Psoas muscle (tissue), 8 donors: ENCODE results near the gene DYNC2LI1. TPM values are rescaled to one million over a fixed set of nuclear protein-coding genes. Genes with fewer than 3 reads are reported as not detected.

Experiments
- ATAC-seq, 4 donors: fragments of 200-7000 bp; cut with Tn5 transposase; one replicate each; pipeline ENCODE4 v1.9.1; 2020; ENCODE audit warnings: moderate library complexity in 3 of 4, mild to moderate bottlenecking in 2 of 4
- DNase-seq, 2 donors: peaks; one replicate each; pipeline ENCODE4 v3.0.0-alpha.2; 2020
- H3K27ac ChIP-seq: fragments of 200-600 bp; one replicate; pipeline ENCODE4 v1.8.0; 2022
- H3K27me3 ChIP-seq, 3 donors: fragments of 200-600 bp in 1 of 3; one replicate each; pipeline versions ENCODE4 v1.6.1 to v1.8.0; 2013 to 2022; ENCODE audit warnings: low read length in 2 of 3, mild to moderate bottlenecking in 2 of 3, moderate library complexity in 1 of 3; ENCODE audit not compliant: insufficient read depth in 3 of 3
- H3K36me3 ChIP-seq, 2 donors: fragments of 200-600 bp in 1 of 2; one replicate each; pipeline versions ENCODE4 v1.6.1 to v1.8.0; 2013 to 2022; ENCODE audit warnings: low read depth in 1 of 2, mild to moderate bottlenecking in 1 of 2, moderate library complexity in 1 of 2; ENCODE audit not compliant: insufficient read depth in 1 of 2
- H3K4me1 ChIP-seq: fragments of 200-600 bp; one replicate; pipeline ENCODE4 v1.8.0; 2022
- H3K4me3 ChIP-seq: fragments of 200-600 bp; one replicate; pipeline ENCODE4 v1.8.0; 2022; ENCODE audit warnings: mild to moderate bottlenecking
- H3K9me3 ChIP-seq: fragments of 200-600 bp; one replicate; pipeline ENCODE4 v1.8.0; 2022
- WGBS, 3 donors: extraction: QIAGEN DNeasy Blood & Tissue Kit; methylation state at CpG; one replicate each; pipeline versions ENCODE4 v1.1.6 to v1.1.7; 2013; 5-methylcytosine and 5-hydroxymethylcytosine counted together
- intact Hi-C, 2 donors: fragments of 100-400 bp; cut with DNase I; formaldehyde crosslinking; loops; one replicate each; pipeline versions ENCODE4 v1.11.0 to v1.14.2; 2022
- polyA plus RNA-seq, 3 donors: library from polyadenylated mRNA; stranded (reverse); fragments of 200-250 nt; gene quantifications; one replicate each; pipeline ENCODE4 v1.2.3, GENCODE V29; 2013
- total RNA-seq, 4 donors: library from RNA; stranded (reverse); fragmentation: NEBNext Ultra II Directional in 2 of 4; extraction: Animal tissue kit (Norgen Biotek cat#: 25700) in 2 of 4; gene quantifications; one replicate each; pipeline versions ENCODE4 v1.2.1 to v1.2.4, GENCODE V29; 2021 to 2023
- TF ChIP-seq, protein P1 (sequence below): fragments of 200-600 bp; IDR thresholded peaks from one replicate; pipeline ENCODE4 v1.8.0; 2022; ENCODE audit warnings: antibody characterized with exemption
- donor health status: healthy with polysubstance abuse.
- donor health status: DM: no; HTN: no; CAD: no; lungs with moderate emphysema.
- donor health status: Bipolar disorder and iron deficiency.
- donor health status: healthy.
- donor health status: DM: yes; HTN: yes; CAD: no.
- donor health status: DM: no; HTN: no; CAD: no.
- donor health status: DM: no; HTN: no; CAD: no.
- donor health status: DM: yes; HTN: yes; CAD: no.

Gene DYNC2LI1
- total and polyA plus RNA-seq, 7 donors: 3.4 to 23.7 (median 8.9) TPM

DNA sequence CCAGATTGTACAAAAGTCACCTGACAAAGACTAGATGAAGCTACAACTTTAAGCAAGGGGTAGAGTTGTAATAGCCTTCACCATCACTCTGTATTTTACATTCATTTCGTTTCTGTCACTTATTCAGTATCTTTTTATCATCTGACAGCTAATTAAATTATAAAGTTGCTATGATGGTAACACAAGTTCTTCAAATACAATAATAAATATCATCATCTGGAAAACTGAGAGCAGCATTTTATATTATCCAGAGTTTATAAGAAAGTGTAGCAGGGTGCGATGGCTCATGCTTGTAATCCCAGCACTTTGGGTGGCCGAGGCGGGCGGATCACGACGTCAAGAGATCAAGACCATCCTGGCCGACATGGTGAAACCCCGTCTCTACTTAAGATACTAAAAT is 21.1 kb downstream of the DYNC2LI1 start:
- H3K27me3 ChIP-seq: no peaks in the 10 kb centered on the region
- ATAC-seq (no peak), DNase-seq (no peak)
- intact Hi-C loops: no loop called here
- TF ChIP-seq, protein P1, sequence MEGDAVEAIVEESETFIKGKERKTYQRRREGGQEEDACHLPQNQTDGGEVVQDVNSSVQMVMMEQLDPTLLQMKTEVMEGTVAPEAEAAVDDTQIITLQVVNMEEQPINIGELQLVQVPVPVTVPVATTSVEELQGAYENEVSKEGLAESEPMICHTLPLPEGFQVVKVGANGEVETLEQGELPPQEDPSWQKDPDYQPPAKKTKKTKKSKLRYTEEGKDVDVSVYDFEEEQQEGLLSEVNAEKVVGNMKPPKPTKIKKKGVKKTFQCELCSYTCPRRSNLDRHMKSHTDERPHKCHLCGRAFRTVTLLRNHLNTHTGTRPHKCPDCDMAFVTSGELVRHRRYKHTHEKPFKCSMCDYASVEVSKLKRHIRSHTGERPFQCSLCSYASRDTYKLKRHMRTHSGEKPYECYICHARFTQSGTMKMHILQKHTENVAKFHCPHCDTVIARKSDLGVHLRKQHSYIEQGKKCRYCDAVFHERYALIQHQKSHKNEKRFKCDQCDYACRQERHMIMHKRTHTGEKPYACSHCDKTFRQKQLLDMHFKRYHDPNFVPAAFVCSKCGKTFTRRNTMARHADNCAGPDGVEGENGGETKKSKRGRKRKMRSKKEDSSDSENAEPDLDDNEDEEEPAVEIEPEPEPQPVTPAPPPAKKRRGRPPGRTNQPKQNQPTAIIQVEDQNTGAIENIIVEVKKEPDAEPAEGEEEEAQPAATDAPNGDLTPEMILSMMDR: no peak
- no peaks in the 10 kb centered on the region for H3K4me1 ChIP-seq
- WGBS, 3 donors: 92 to 95% (median 94%) methylated on average over 9 of the region's 9 CpGs
- H3K27ac ChIP-seq: no peak overlapping the region
- H3K9me3 ChIP-seq: no peaks in the 10 kb centered on the region
- no peak overlapping the region for H3K4me3 ChIP-seq
- H3K36me3 ChIP-seq: peaks cover 2 to 63% of the 10 kb centered on the region in 2 donors

DNA sequence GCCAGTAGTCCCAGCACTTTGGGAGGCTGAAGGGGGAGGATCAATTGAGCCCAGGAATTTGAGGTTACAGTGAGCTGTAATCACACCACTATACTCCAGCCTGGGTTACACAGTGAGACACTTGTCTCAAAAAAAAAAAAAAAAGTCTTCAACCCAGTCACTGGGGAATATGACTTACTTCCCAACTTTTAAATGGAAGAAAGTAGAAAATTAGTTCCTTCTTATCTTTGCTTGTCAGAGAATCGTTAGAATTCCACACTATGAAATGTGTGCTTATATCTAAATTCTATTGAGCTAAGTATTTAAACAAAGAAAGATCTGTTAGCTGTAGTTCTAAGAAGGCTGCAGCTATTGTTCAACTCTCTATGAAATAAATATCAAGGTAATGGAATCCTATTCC is 22.4 kb downstream of the DYNC2LI1 start:
- H3K4me1 ChIP-seq: no peaks in the 10 kb centered on the region
- intact Hi-C loops: no loop called here
- TF ChIP-seq, protein P1: no peak
- no peaks in the 10 kb centered on the region for H3K27me3 ChIP-seq
- ATAC-seq (no peak), DNase-seq (no peak)
- WGBS, 3 donors: 73 to 78% (median 74%) methylated on average over 1 of the region's 1 CpG
- no peak overlapping the region for H3K4me3 ChIP-seq
- H3K36me3 ChIP-seq: peaks cover 0 to 52% of the 10 kb centered on the region in 2 donors
- H3K9me3 ChIP-seq: no peaks in the 10 kb centered on the region
- no peak overlapping the region for H3K27ac ChIP-seq

DNA sequence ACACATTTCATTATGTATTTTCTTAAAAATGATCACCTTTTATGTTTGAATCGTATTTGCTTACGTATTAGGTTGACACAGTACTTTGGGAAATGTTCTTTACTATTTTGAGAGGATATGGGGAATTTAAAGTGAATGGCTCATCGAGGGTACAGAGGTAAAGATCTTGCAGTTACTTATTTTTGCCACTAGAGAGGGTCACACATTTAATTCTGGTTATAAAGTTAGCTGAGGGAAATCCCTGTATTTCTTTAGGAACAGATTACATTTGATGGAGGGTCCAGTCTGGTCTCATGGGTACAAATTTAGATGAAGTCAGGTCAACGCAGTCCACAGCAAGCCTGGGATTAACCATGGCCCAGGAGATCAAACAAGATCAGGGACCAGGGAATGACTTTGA is 24.5 kb downstream of the DYNC2LI1 start:
- ATAC-seq: no peak
- TF ChIP-seq, protein P1: no peak
- WGBS, 3 donors: 68 to 75% (median 72%) methylated on average over 4 of the region's 4 CpGs
- H3K27ac ChIP-seq: no peak overlapping the region
- no peaks in the 10 kb centered on the region for H3K9me3 ChIP-seq
- DNase-seq: no peak
- H3K4me1 ChIP-seq: no peaks in the 10 kb centered on the region
- intact Hi-C loops: no loop called here
- no peaks in the 10 kb centered on the region for H3K27me3 ChIP-seq
- H3K4me3 ChIP-seq: no peak overlapping the region
- peaks cover 0 to 49% of the 10 kb centered on the region in 2 donors for H3K36me3 ChIP-seq

DNA sequence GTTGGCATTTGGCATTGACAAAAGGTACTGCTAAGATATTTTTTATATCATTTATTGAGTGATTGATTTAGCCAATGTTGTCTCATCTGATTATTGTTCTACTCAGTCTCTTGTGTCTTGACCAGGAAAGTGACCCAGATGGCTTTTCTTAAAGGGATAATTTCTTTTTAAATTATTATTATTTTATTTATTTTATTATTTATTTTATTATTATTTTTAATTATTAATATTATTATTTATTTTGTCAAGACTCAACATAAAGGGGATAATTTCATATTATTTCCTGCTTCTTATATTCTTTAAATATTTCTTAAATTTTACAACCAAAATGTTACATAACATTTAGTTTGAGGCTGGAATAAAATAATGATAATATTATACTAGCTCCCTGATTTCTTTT is 27.1 kb downstream of the DYNC2LI1 start:
- ATAC-seq (no peak), DNase-seq (no peak)
- TF ChIP-seq, protein P1: no peak
- Histone ChIP-seq H3K27me3 (no peaks in the 10 kb centered on the region), H3K9me3 (no peaks in the 10 kb centered on the region), H3K36me3 (peaks cover 0 to 56% of the 10 kb centered on the region in 2 donors), H3K27ac (no peak overlapping the region), H3K4me3 (no peak overlapping the region), H3K4me1 (no peaks in the 10 kb centered on the region)
- intact Hi-C loops: no loop called here

DNA sequence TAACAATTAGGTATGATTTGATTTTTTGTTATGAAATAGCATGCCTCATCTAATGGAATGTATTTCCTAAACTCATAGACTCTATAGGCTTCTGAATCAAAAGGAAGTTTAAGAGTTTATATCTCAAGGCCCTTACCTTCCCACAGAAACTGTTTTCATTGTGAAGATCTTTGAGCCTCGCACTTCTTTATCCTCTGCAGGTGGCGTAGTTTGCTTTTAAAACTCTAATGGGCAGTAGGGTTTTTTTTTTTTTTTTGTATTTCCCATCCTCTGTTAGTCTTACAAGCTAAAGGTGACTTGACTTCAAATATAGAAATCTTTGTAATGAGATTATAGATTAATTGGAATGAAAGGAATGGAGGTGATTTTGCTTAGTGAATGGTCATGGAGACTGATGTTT is 28.3 kb downstream of the DYNC2LI1 start:
- no peak for ATAC-seq
- Histone ChIP-seq H3K27me3 (no peaks in the 10 kb centered on the region), H3K27ac (no peak overlapping the region), H3K9me3 (no peaks in the 10 kb centered on the region), H3K36me3 (peaks cover 0 to 56% of the 10 kb centered on the region in 2 donors), H3K4me3 (no peak overlapping the region), H3K4me1 (no peaks in the 10 kb centered on the region)
- intact Hi-C loops: no loop called here
- 93 to 98% (median 95%) methylated on average over 2 of the region's 2 CpGs for WGBS, 3 donors
- TF ChIP-seq, protein P1: no peak
- DNase-seq: no peak
